Right ventricle myocardium inferior (tissue), 1 donor: ENCODE data around the gene ATF7. TPM values are rescaled to one million over a fixed set of nuclear protein-coding genes. Genes with fewer than 3 reads are reported as not detected.
"Not testable (repeated sequence)": the region's sequence is repeated elsewhere in the genome, so short reads cannot be mapped to it uniquely, and the experiment has no call there.

Experiments used
- ATAC-seq: fragments of 200-7000 bp; cut with Tn5 transposase; one replicate; pipeline ENCODE4 v1.9.1; 2020; ENCODE audit warnings: mild to moderate bottlenecking, moderate library complexity
- DNase-seq: peaks from one replicate; pipeline ENCODE4 v3.0.0; 2021; ENCODE audit errors: missing footprints
- intact Hi-C: fragments of 100-400 bp; cut with DNase I; formaldehyde crosslinking; loops from one replicate; pipeline ENCODE4 v1.11.0; 2022
- total RNA-seq: library from RNA; stranded (reverse); fragmentation: NEBNext Ultra II Directional; extraction: Animal tissue kit (Norgen Biotek cat#: 25700); gene quantifications from one replicate; pipeline ENCODE4 v1.2.1, GENCODE V29; 2021
- donor health status: DM: no; HTN: yes; CAD: no; lungs with severe emphysema.

The ATF7 gene
- total RNA-seq, 1 donor from 2014 or later, result 39.8 TPM

DNA sequence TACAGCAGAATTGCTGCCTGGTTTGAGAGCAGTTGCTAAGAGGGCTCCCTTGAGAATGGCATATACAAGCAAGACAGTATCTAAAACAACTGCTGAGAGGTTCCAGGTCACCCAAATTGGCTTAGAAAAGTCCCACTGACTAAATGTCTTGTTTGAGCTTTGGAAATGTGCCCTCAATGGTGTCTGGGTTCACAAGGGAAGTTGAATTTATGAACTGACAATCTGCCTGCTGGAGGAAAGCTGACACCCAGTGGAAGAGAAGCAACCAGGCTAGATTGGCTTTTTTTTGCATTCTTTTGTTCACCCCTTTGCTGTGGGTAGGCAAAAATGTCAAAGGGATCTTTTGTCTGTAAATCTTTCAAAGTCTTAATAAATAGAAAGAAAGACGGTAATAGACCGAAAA lies 74.3 kb downstream of the ATF7 start:
- ATAC-seq (no peak), DNase-seq (no peak)
- intact Hi-C loops, result no loop called here

DNA sequence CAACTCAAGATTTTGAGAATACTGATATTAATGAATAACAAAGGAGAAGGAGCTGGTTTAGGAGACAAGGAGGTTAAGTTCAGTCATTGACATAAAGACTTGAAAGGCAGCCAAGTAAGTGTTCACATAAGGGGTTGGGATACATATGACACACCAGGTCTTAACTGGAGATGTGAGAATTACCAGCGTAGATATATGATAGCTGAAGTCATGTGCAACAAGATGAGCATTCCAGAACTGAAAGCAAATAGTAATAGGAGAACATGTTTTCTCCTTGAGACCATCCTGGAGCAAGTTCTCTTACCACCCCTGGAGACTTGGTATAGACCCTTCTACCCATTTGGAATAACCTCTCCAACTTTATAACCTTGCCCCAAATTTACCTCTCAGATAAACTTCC lies 75.6 kb downstream of the ATF7 start:
- intact Hi-C loops, result no loop called here
- ATAC-seq, result no peak

DNA sequence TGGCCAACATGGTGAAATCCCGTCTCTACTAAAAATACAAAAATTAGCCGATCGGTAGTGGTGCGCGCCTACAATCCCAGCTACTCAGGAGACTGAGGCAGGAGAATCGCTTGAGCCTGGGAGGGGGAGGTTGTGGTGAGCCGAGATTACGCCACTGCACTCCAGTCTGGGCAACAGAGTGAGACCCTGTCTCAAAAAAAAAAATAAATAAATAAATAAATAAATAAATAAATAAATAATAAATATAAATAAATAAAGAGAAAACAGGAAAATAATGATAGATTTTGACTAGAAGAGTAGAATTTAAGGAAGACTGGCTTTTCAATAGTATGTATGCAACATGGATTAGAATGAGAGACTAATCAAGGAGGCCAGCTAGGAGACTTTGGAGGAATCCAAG lies 76.1 kb downstream of the ATF7 start:
- ATAC-seq, DNase-seq, intact Hi-C loops: not testable (repeated sequence)

More for the DNA sequence above, 75.6 kb downstream of the ATF7 start:
- no peak for DNase-seq

DNA sequence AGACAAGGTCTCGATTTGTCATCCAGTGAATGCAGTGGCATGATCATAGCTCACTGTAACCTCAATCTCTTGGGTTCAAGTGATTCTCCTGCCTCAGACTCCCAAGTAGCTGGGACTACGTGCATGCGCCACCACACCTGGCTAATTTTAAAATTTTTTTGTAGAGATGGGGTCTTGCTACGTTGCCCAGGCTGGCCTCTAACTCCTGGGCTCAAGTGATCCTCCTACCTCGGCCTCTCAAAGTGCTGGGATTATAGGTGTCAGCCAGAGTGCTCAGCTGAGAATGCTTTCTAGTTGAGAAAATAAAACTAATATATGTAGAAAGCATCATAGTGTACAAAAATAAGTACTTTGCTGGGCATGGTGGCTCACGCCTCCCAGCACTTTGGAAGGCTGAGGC lies 77.8 kb downstream of the ATF7 start:
- ATAC-seq, intact Hi-C loops: not testable (repeated sequence)

DNA sequence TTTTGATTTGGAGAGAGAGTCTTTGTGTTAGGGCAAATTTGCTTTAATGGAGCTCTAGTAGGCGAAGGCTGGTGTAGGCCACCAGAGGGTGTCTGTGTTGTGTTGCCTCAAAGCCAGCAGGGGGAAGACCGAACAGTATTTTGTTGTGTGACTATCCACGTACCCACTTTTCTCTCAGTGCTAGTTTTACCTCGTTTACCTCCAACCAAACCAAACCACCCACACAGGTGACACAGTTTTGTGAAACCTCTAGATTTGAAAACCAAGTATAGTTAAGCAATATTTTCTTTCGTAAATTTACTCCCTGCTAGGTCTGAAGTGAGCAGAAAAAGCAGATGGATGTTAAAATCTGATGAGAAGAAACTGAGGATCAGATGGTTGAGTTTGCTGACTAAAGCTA lies 82.6 kb downstream of the ATF7 start:
- intact Hi-C loops, result loop anchor here (1.0 to 5.0 kb wide), 3 partner anchors 54 to 204 kb away; partner anchors contain the start of gene ATP5MC2
- ATAC-seq, result peak; percentile 87
- DNase-seq, result no peak

More for the DNA sequence above, 77.8 kb downstream of the ATF7 start:
- DNase-seq, result not testable (repeated sequence)

DNA sequence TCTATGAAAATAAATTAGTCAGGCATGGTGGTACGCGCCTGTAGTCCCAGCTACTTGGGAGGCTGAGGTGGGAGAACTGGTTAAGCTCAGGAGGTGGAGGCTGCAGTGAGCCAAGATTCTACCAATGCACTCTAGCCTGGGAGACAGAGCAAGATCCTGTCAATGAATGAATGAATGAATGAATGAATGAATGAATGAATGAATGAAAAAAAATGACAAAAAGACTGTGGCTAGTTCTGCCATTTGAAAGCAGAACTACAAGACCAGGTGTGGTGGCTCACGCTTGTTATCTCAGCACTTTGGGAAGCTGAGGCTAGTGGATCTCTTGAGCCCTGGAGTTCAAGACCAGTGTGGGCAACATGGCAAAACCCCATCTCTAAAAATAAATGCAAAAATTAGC lies 86.7 kb downstream of the ATF7 start:
- intact Hi-C loops, result no loop called here
- no peak for ATAC-seq
- no peak for DNase-seq

DNA sequence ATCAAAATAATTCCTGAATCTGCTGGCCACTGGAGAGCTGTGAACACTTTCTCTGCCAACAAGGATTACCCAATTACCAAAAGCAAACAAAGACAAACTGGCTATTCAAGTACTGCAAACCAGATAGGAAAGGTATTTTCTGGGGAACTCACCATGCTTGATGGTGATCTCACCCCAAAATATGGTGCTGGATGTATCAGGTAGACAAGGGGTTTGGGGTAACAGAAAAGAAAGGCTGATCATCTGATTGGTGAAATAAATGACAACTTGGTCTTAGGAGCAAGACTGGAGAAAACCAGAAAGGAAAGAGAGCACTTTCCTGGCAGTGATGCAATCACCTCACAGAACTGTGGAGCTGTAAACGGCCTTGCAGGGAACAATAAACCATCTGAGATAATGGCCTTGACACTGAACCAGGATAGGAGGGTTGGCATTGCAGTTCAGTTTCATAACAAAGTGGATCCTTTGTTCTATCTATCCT lies 87.9 kb downstream of the ATF7 start:
- peak; percentile 81 for ATAC-seq
- DNase-seq, result no peak
- intact Hi-C loops, result no loop called here

DNA sequence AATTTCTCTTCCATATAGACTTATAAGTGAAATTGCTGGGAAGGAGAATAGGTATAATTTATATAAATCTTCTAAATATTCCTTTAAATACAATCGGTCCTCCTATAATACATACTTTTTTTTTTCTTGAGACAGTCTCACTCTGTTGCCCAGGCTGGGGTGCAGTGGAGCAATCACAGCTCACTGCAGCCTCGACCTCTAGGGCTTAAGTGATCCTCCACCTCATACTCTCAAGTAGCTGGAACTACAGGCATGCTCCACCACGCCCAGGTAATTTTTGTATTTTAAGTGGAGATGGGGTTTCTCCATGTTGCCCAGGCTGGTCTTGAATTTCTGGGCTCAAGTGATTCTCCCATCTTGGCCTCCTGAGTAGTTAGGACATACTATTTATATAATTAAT lies 89.2 kb downstream of the ATF7 start:
- ATAC-seq (no peak), DNase-seq (no peak)
- intact Hi-C loops, result no loop called here

DNA sequence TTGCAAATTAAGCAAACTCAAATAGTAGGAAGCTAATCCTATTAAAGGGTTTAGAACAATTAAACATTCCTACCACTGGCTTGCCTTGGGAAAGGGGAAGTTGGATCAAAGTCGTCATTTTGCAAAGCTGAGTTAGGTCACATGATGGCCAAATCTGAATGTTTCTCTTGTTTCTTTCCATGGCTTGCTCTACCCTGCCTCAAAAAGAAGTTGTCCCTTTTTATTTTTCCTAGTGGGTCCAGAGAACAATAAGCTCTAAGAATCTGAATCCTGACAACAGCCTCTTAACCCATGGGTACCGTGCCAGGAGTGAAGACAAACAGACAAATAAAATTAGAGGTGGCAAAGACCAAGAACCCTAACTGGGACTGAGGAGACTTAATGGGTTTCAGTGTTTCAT lies 92.7 kb downstream of the ATF7 start:
- intact Hi-C loops, result no loop called here
- ATAC-seq, result no peak
- DNase-seq, result no peak

DNA sequence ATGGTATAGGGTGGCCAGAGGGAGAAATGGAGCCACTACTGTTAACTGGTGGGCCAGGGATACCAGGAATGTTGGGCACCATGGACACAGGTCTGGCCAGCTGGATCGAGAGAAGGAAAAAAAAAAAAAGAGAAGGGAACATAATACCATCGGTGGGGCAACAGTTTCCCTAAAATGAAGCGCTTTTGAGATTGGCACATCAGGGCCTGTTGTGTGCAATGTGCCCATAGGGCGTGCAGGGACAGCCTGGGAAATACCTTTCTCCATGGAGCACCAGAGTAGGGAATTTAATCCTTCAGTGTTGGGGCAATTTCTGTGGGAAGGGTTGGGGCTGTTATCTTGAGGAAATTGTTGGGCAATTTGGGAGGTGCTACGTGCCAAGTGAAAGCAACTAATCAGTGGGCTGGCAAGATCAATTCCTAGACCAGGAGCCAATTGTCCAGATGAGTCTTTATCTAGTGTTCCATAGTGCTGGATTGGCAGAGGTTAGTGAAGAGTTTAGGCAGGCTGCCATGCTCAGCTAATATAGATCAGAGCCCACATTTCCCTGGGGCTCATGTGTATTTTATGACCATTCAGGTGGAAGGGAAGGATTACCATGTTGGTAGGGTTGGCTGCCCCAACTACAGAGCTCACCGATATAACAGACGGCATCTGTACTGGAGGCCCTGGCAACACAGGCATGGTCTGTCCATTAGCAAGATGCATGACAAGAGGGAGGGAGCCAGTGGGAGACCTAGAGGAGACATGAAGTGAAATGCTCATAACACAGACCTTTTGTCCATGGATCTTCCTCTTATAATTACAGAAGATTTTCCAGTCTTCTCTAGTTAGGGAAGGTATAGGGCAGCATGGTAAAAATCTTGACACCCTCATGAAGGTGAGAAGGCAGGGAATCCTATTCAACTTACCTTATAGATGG lies 93.4 kb downstream of the ATF7 start:
- intact Hi-C loops, result no loop called here
- ATAC-seq, result no peak
- no peak for DNase-seq

DNA sequence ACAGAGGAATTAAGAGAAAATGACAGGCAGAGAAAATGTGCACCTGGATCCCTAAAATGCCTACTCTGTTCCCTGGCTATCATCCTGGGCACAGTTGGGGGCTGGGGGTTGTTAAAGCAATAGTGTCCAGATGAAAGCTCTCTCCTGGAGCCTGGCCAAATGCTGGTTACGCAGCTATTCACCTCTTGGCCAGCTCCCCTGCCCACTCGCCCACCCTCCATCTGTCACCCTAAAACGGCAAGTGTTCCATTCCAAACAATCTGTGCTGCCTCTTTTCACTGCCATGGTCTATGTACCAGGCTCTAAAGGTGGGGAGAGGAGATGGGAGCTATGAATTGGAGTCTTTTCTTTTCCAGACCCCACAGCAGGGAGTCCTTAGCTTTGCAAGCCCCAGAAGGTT lies 94.2 kb downstream of the ATF7 start:
- DNase-seq (no peak), ATAC-seq (no peak)
- intact Hi-C loops, result no loop called here

DNA sequence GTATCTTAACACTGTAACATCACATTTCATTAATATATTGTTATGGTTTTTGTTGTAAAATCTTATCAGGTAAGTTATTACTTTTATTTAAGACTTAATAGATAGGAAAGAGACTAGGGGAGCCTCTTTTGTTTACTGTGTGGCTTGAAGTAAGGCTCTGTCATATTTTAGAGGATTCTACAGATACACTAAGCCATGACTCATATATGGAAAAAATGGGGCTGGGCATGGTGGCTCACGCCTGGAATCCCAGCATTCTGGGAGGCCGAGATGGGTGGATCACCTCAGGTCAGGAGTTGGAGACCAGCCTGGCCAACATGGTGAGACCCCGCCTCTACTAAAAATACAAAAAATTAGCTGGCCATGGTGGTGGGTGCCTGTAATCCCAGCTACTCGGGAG lies 95.3 kb downstream of the ATF7 start:
- intact Hi-C loops, result no loop called here
- DNase-seq (no peak), ATAC-seq (no peak)

DNA sequence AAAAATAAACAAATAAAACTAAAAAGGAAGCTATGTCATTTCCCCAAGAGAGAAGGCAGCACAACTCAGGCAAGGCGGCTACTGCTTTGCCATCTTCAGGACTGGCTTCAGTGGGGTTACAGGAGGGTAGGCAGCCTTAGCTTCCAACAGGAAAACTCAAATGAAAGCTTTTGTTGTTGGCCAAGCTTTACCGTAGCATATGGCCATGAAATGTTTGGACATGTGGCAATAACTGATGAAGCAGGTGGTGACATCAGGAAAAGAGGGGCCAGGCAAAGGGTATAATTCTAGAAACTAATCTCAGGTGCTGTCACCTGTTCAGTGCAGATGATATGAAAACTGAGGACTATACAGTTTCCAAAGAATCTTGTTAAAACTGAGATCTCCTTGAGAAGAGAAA lies 96.1 kb downstream of the ATF7 start:
- intact Hi-C loops, result no loop called here
- DNase-seq (no peak), ATAC-seq (no peak)

DNA sequence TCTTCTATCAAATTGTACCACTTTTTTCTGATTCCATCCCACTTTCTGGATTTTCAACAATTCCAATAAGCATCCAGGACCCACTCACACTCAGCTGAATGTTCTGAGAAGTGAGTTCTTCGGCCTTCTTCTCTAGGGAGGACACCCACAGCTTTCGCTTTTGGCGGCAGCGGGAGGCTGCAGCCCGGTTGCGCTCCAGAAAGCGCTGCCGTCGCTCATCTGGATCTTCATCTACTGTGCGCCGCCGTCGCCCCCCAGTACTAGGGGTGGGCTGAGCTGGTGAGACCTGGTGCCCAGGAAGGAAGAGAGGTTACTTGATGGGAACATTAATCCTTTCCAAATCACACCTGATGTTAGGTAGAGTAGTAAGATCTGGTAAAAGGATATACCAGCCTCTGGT lies 101.7 kb downstream of the ATF7 start:
- intact Hi-C loops, result no loop called here
- DNase-seq (no peak), ATAC-seq (no peak)

DNA sequence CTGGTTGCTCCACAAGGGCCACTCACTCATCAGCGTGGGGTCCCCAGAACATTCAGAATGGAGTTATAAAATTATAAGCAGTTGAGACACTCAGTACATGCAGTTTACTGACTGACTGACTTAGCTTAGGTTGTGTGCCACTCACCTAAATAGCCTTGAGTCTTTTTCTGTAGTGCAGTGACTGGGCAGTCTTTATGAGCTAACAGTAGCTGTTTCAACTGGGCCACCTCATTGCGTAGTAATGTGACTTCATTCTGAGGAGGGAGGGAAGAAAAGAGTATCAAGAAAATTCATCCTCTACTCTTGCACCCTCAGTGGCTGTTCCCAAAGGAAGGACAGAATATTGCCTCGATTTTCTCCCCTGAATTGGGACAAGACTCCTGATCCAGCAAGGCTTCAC lies 103.1 kb downstream of the ATF7 start:
- DNase-seq (no peak), ATAC-seq (no peak)
- intact Hi-C loops, result no loop called here

DNA sequence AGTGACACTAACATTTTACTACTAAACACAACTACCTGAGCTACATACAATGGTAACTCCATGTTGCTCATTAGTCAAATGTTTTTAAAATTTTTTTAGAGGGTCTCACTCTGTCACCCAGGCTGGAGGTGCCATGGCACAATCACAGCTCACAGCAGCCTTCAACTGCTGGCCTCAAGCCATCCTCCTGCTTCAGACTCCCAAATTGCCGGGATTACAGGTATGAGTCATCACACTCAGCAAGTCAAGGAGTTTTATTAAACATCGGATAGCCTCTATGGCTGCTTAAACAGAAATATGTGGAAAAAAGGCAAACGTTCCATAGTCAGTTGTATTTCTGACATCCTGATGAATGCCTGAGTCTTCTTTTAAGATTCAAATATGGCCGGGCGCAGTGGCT lies 107.8 kb downstream of the ATF7 start:
- intact Hi-C loops, result no loop called here
- ATAC-seq (no peak), DNase-seq (no peak)

DNA sequence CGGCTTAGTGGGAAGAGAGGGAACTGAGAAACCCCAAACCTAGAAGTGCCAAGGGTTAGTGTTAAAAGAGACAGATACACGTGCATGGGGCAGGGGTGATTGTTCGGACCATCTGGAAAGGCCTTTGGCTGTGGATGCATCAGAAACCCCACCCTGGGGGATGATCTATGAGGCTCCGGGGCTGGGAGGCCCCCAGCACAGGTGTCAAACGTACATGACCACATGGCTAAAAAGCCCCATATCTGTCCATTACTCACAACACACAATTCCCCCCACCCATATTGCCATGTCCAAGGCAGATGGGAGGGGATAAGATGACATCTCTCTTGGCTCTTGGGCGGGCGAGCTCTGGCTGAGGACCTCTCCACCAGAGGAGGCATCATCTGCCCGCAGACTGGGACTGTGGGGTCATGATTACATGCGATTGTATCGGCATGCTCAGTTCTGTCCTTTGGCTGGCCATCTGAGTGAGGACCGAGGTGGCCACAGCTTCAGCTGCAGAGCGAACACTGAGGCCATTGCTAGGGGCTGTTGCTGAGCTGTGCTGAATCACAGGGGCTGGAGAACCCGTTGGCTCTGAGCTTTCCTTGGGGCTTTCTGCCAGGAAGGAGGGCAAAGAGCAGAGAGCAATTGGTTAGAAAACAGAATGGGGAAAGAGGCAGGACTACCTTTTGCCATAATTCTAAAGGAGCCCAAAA lies 109.3 kb downstream of the ATF7 start:
- ATAC-seq (peak; percentile 7), DNase-seq (no peak)
- intact Hi-C loops, result no loop called here

DNA sequence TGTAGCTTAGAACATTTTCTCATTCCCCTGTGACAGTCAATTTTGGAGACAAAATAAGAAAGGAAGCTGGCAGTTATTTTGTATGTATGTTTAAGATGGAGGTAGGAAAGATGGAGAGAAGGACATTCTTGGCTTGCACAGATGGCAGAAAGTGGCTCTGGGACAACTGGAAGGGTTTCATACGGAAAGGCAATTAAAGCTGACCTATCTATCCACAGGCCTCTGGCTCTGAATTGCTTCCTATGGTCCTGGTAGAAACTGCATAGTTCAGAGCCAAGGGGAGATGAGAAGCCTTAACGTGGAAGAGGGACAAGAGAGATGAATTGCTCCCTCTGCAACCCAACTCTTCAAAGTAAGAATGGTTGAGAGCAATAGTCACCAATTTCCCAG lies 110.9 kb downstream of the ATF7 start:
- DNase-seq, result no peak
- no peak for ATAC-seq
- intact Hi-C loops, result no loop called here

DNA sequence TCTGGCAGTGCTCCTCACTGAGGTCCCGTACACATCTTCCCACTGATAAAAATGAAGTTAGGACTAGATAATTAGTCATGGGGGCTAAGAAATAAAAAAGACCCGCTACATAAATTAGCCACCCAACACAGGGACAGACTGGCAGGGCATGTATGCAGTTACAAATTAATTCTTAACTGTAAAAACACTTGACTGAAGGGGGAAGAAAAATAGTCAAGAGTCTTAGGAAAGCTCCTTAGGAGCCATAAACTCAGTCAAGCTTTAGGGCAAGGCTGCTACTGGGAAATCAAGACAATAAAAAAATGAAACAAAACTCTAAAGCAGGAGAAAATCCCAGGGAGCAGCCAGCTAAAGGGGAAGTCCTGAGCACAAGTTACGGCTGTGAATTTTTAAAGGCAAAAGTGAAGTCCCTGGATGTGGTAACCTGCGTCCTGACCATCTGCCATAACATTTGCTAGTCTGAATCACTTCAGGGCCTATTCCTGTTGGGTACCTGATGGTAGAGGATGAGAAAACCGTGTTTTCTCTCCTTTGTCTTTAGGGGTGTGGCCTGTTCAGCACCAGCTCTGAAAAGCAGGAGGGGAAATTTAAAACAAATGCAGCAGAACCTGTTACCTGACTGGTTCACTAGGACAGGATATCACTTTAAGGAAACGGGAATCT lies 111.4 kb downstream of the ATF7 start:
- DNase-seq (no peak), ATAC-seq (no peak)
- intact Hi-C loops, result no loop called here
